B cell (primary cell): ENCODE data around the gene EXT2. TPM values are rescaled to one million over a fixed set of nuclear protein-coding genes. Genes with fewer than 3 reads are reported as not detected.

Experiments used
- ATAC-seq: fragments of 200-7000 bp; cut with Tn5 transposase; one replicate; pipeline ENCODE4 v1.10.0; 2021; ENCODE audit warnings: low read depth, mild to moderate bottlenecking, moderate number of reproducible peaks, moderate library complexity
- CTCF ChIA-PET: fragments of 350-600 bp; sonication (Branson Sonifier 250); formaldehyde crosslinking; loops from one replicate; lab custom pipeline; 2021; ENCODE audit warnings: antibody characterized with exemption, inconsistent platforms; lab: Charles Lee
- POLR2A ChIA-PET: fragments of 350-600 bp; sonication (Branson Sonifier 250); formaldehyde crosslinking; loops from one replicate; lab custom pipeline; 2021; ENCODE audit warnings: antibody characterized with exemption; lab: Charles Lee
- DNase-seq: peaks from one replicate; pipeline ENCODE4 v3.0.0; 2013
- H2AFZ ChIP-seq: 2 replicates; pipeline ENCODE4 v1.6.1; 2012; ENCODE audit warnings: mild to moderate bottlenecking, low read depth, low read length; ENCODE audit not compliant: insufficient read depth, poor library complexity, severe bottlenecking
- H3K27ac ChIP-seq, 2 donors: 1 replicate in 1 of 2; 2 replicates in 1 of 2; pipeline ENCODE4 v1.5.1; 2012 to 2013; ENCODE audit warnings: low read length in 2 of 2, mild to moderate bottlenecking in 2 of 2, moderate library complexity in 1 of 2
- H3K27me3 ChIP-seq, 4 experiments: fragments of 200-600 bp in 1 of 4; sonication (generic) in 1 of 4; replicated peaks in 1 of 4; 1 replicate in 2 of 4; 2 replicates in 2 of 4; pipeline versions ENCODE4 v1.6.1 to v1.7.0; 2013 to 2016; ENCODE audit warnings: low read length in 3 of 4, mild to moderate bottlenecking in 2 of 4, mixed read lengths in 1 of 4, moderate library complexity in 1 of 4; ENCODE audit not compliant: insufficient read depth in 4 of 4, control insufficient read depth in 3 of 4; ENCODE audit errors: control extremely low read depth in 1 of 4
- H3K36me3 ChIP-seq, 2 experiments: replicated peaks in 1 of 2; 1 replicate in 1 of 2; 2 replicates in 1 of 2; pipeline versions ENCODE4 v1.6.1 to v1.7.1; 2013; ENCODE audit warnings: low read length in 1 of 2; ENCODE audit not compliant: insufficient read depth in 2 of 2, control insufficient read depth in 1 of 2; ENCODE audit errors: control extremely low read depth in 1 of 2, extremely low read depth in 1 of 2
- H3K4me1 ChIP-seq, 2 donors: fragments of 200-600 bp in 1 of 2; sonication (generic) in 1 of 2; 1 replicate in 1 of 2; 2 replicates in 1 of 2; pipeline versions ENCODE4 v1.5.1 to v1.6.1; 2013 to 2017; ENCODE audit warnings: low read length in 2 of 2; ENCODE audit not compliant: control insufficient read depth in 2 of 2, insufficient read depth in 2 of 2
- H3K4me2 ChIP-seq: replicated peaks from 2 replicates; pipeline ENCODE3; 2012; ENCODE audit warnings: mild to moderate bottlenecking, low read depth, low read length; ENCODE audit not compliant: poor library complexity, severe bottlenecking
- H3K4me3 ChIP-seq, 5 experiments: fragments of 200-600 bp in 1 of 5; sonication (generic) in 1 of 5; 1 replicate in 3 of 5; 2 replicates in 2 of 5; pipeline versions ENCODE4 v1.5.1 to v1.7.0; 2011 to 2016; ENCODE audit warnings: low read length in 4 of 5, mild to moderate bottlenecking in 4 of 5, low read depth in 2 of 5, control low read depth in 1 of 5, moderate library complexity in 1 of 5; ENCODE audit not compliant: insufficient read depth in 1 of 5; ENCODE audit errors: control extremely low read depth in 1 of 5, extremely low read depth in 1 of 5
- H3K79me2 ChIP-seq: fragments of 200-600 bp; sonication (generic); one replicate; pipeline ENCODE4 v1.6.0; 2016; ENCODE audit warnings: low read length; ENCODE audit not compliant: control insufficient read depth, insufficient read depth
- H3K9ac ChIP-seq: fragments of 200-600 bp; sonication (generic); 2 replicates; pipeline ENCODE4 v1.6.1; 2017; ENCODE audit warnings: mild to moderate bottlenecking, low read length, moderate library complexity
- H3K9me3 ChIP-seq, 3 donors: one replicate each; pipeline versions ENCODE4 v1.6.1 to v1.7.1; 2013; ENCODE audit warnings: low read length in 2 of 3; ENCODE audit not compliant: control insufficient read depth in 2 of 3, insufficient read depth in 1 of 3; ENCODE audit errors: control extremely low read depth in 1 of 3
- H4K20me1 ChIP-seq: 2 replicates; pipeline ENCODE4 v1.6.0; 2012; ENCODE audit warnings: mild to moderate bottlenecking, low read length; ENCODE audit not compliant: insufficient read depth, control insufficient read depth, poor library complexity, severe bottlenecking
- H3K27ac Mint-ChIP-seq: one replicate; pipeline ENCODE4 v1.8.0; 2021; ENCODE audit warnings: mixed read lengths
- H3K27me3 Mint-ChIP-seq: one replicate; pipeline ENCODE4 v1.8.0; 2021; ENCODE audit warnings: mixed read lengths
- H3K4me1 Mint-ChIP-seq: one replicate; pipeline ENCODE4 v1.8.0; 2021; ENCODE audit warnings: mixed read lengths
- H3K4me3 Mint-ChIP-seq: one replicate; pipeline ENCODE4 v1.8.0; 2021; ENCODE audit warnings: mixed read lengths
- H3K9me3 Mint-ChIP-seq: one replicate; pipeline ENCODE4 v1.8.0; 2022; ENCODE audit warnings: mixed read lengths; ENCODE audit not compliant: insufficient read depth
- CTCF ChIP-seq: fragments of 200-600 bp; IDR thresholded peaks from one replicate; pipeline ENCODE4 v1.8.0; 2022; ENCODE audit warnings: antibody characterized with exemption, mild to moderate bottlenecking
- EZH2 ChIP-seq: IDR thresholded peaks from 2 replicates; pipeline ENCODE4 v1.6.1; 2012; ENCODE audit warnings: borderline replicate concordance, low read depth, mild to moderate bottlenecking, moderate library complexity, low read length; ENCODE audit not compliant: insufficient read depth, poor library complexity, severe bottlenecking
- WGBS: methylation state at CpG from one replicate; pipeline ENCODE4 v1.1.5; 2013; ENCODE audit warnings: missing lambda C conversion rate; ENCODE audit not compliant: insufficient coverage; 5-methylcytosine and 5-hydroxymethylcytosine counted together
- intact Hi-C: fragments of 100-400 bp; cut with micrococcal nuclease; formaldehyde crosslinking; loops from one replicate; pipeline ENCODE4 v1.10.0; 2022
- polyA plus RNA-seq: library from polyadenylated mRNA; depleted of rRNA; stranded (reverse); fragments of >200 nt; gene quantifications from 2 replicates; pipeline ENCODE4 v1.2.3, GENCODE V29; 2012
- total RNA-seq, 2 donors: library from RNA; stranded (reverse); fragments of 120-200 nt in 1 of 2; gene quantifications; 1 replicate in 1 of 2; 2 replicates in 1 of 2; pipeline versions ENCODE4 v1.2.3 to v1.2.4, GENCODE V29; 2013 to 2022

The EXT2 gene
- total and polyA plus RNA-seq, 2 donors (not counting 1 experiment from before 2014, with no cell fraction given), result 11.0 to 27.8 TPM

- Histone ChIP-seq H3K9me3 (no peaks in the 10 kb centered on the region), H3K27ac (no peak overlapping the region), H3K4me1 (peaks cover 3 to 4% of the 10 kb centered on the region in 2 donors), H3K36me3 (peaks cover 0 to 33% of the 10 kb centered on the region in 2 experiments), H3K27me3 (no peaks in the 10 kb centered on the region), H3K9ac (no peak overlapping the region), H4K20me1 (no peaks in the 10 kb centered on the region), H3K4me2 (no peak overlapping the region), H3K79me2 (peaks cover 3% of the 10 kb centered on the region), H3K4me3 (no peak overlapping the region), H2AFZ (no peak overlapping the region)
- WGBS, result 92% methylated on average over 6 of the region's 7 CpGs
- no peak for DNase-seq
- H3K4me1 Mint-ChIP-seq, result peaks cover 5% of the 10 kb centered on the region
- POLR2A ChIA-PET, result no interaction called here
- intact Hi-C loops, result no loop called here
- no peaks in the 10 kb centered on the region for H3K9me3 Mint-ChIP-seq
- CTCF ChIA-PET, result interaction anchor here (3.1 kb wide), 1 partner anchor 18 kb away, joined by 13 read pairs; no protein-coding TSS in a partner anchor
- no peak for TF ChIP-seq CTCF
- no peak for TF ChIP-seq EZH2
- no peaks in the 10 kb centered on the region for H3K27me3 Mint-ChIP-seq
- ATAC-seq, result no peak
- H3K4me3 Mint-ChIP-seq, result no peak overlapping the region
- no peak overlapping the region for H3K27ac Mint-ChIP-seq
These were observed 16.8 kb downstream of the EXT2 start for GRCh38 chr11:44112091-44112821.

GRCh38 chr11:44113018-44113417, 17.5 kb downstream of the EXT2 start:
- Histone ChIP-seq H3K4me3 (no peak overlapping the region), H2AFZ (no peak overlapping the region), H3K79me2 (peaks cover 3% of the 10 kb centered on the region), H3K9me3 (no peaks in the 10 kb centered on the region), H3K27ac (no peak overlapping the region), H3K4me1 (peaks cover 3 to 4% of the 10 kb centered on the region in 2 donors), H4K20me1 (no peaks in the 10 kb centered on the region), H3K36me3 (peaks cover 0 to 33% of the 10 kb centered on the region in 2 experiments), H3K27me3 (no peaks in the 10 kb centered on the region), H3K9ac (no peak overlapping the region), H3K4me2 (no peak overlapping the region)
- no peaks in the 10 kb centered on the region for H3K27me3 Mint-ChIP-seq
- peaks cover 5% of the 10 kb centered on the region for H3K4me1 Mint-ChIP-seq
- no peak overlapping the region for H3K27ac Mint-ChIP-seq
- no peak overlapping the region for H3K4me3 Mint-ChIP-seq
- TF ChIP-seq CTCF (no peak), EZH2 (no peak)
- ChIA-PET CTCF (no interaction called here), POLR2A (no interaction called here)
- intact Hi-C loops, result no loop called here
- WGBS, result 100% methylated on average over 1 of the region's 3 CpGs
- H3K9me3 Mint-ChIP-seq, result no peaks in the 10 kb centered on the region
- no peak for DNase-seq
- no peak for ATAC-seq
